Breast epithelium (tissue), 4 donors: ENCODE data around the gene CYP46A1. TPM values are rescaled to one million over a fixed set of nuclear protein-coding genes. Genes with fewer than 3 reads are reported as not detected.

Source experiments
- DNase-seq, 2 donors: peaks; one replicate each; pipeline ENCODE4 v3.0.0-alpha.2; 2019; ENCODE audit warnings: low spot score in 2 of 2
- H3K27ac ChIP-seq, 2 donors: fragments of 200-600 bp; sonication (generic) in 1 of 2; one replicate each; pipeline ENCODE4 v1.5.1; 2016 to 2019; ENCODE audit warnings: mild to moderate bottlenecking in 1 of 2
- H3K27me3 ChIP-seq, 2 donors: fragments of 200-600 bp; sonication (generic) in 1 of 2; one replicate each; pipeline versions ENCODE4 v1.5.1 to v1.6.0; 2017 to 2019; ENCODE audit warnings: control low read depth in 1 of 2, mild to moderate bottlenecking in 1 of 2
- H3K36me3 ChIP-seq: fragments of 200-600 bp; one replicate; pipeline ENCODE4 v1.5.1; 2019
- H3K4me1 ChIP-seq, 2 donors: fragments of 200-600 bp; sonication (generic); one replicate each; pipeline ENCODE4 v1.5.1; 2016 to 2019; ENCODE audit warnings: control low read depth in 1 of 2
- H3K4me3 ChIP-seq, 3 donors: fragments of 200-600 bp; sonication (generic); 1 replicate in 2 of 3; 2 replicates in 1 of 3; pipeline ENCODE4 v1.5.1; 2016 to 2019; ENCODE audit warnings: mild to moderate bottlenecking in 3 of 3, moderate library complexity in 2 of 3
- H3K9me3 ChIP-seq, 2 donors: fragments of 200-600 bp; sonication (generic) in 1 of 2; one replicate each; pipeline ENCODE4 v1.5.1; 2016 to 2019; ENCODE audit warnings: control low read depth in 1 of 2
- CTCF ChIP-seq, 3 donors: fragments of 450-650 bp; IDR thresholded peaks; one replicate each; pipeline ENCODE4 v1.5.1; 2016 to 2017; ENCODE audit warnings: antibody characterized with exemption in 3 of 3, mild to moderate bottlenecking in 3 of 3, moderate library complexity in 3 of 3
- POLR2A ChIP-seq: fragments of 450-650 bp; IDR thresholded peaks from one replicate; pipeline ENCODE4 v1.6.1; 2016; ENCODE audit warnings: antibody characterized with exemption, mild to moderate bottlenecking, moderate library complexity
- POLR2AphosphoS5 ChIP-seq, 3 donors: sonication (generic); formaldehyde crosslinking; IDR thresholded peaks; one replicate each; pipeline ENCODE4 v1.6.1; 2017; ENCODE audit warnings: antibody characterized with exemption in 3 of 3
- intact Hi-C: fragments of 100-400 bp; cut with DNase I; formaldehyde crosslinking; loops from one replicate; pipeline ENCODE4 v1.15.1; 2023; ENCODE audit warnings: low total_unique reads
- total RNA-seq, 3 donors: library from RNA; depleted of rRNA; stranded (reverse); fragments of >200 nt; gene quantifications; one replicate each; pipeline ENCODE4 v1.1.0, GENCODE V29; 2016

The CYP46A1 gene
- total RNA-seq, 3 donors from 2014 or later = 1.6 to 5.2 (median 2.6) TPM

GRCh38 chr14:99662846-99663245, 21.3 kb upstream of the CYP46A1 start:
- intact Hi-C loops = no loop called here
- H3K27ac ChIP-seq = no peak overlapping the region
- no peaks in the 10 kb centered on the region for H3K36me3 ChIP-seq
- no peak overlapping the region for H3K4me3 ChIP-seq
- no peaks in the 10 kb centered on the region for H3K9me3 ChIP-seq
- TF ChIP-seq CTCF (IDR thresholded peaks at IDR 0.05) (no peak), POLR2AphosphoS5 (IDR thresholded peaks at IDR 0.05) (no peak), POLR2A (no peak)
- H3K27me3 ChIP-seq = peaks cover 0 to 7% of the 10 kb centered on the region in 2 donors
- H3K4me1 ChIP-seq = no peaks in the 10 kb centered on the region
- no peak for DNase-seq

GRCh38 chr14:99663386-99664057, 20.6 kb upstream of the CYP46A1 start:
- Histone ChIP-seq H3K36me3 (no peaks in the 10 kb centered on the region), H3K27me3 (peaks cover 0 to 7% of the 10 kb centered on the region in 2 donors), H3K4me1 (no peaks in the 10 kb centered on the region), H3K4me3 (no peak overlapping the region), H3K9me3 (no peaks in the 10 kb centered on the region), H3K27ac (no peak overlapping the region)
- DNase-seq = no peak
- TF ChIP-seq POLR2A = no peak
- TF ChIP-seq CTCF (IDR thresholded peaks at IDR 0.05) = no peak
- no peak for TF ChIP-seq POLR2AphosphoS5 (IDR thresholded peaks at IDR 0.05)
- intact Hi-C loops = no loop called here

- Histone ChIP-seq H3K4me1 (no peaks in the 10 kb centered on the region), H3K4me3 (no peak overlapping the region), H3K27me3 (peaks cover 0 to 4% of the 10 kb centered on the region in 2 donors), H3K27ac (no peak overlapping the region), H3K9me3 (no peaks in the 10 kb centered on the region), H3K36me3 (no peaks in the 10 kb centered on the region)
- intact Hi-C loops = no loop called here
- DNase-seq = no peak
- TF ChIP-seq CTCF (IDR thresholded peaks at IDR 0.05) (no peak), POLR2A (no peak), POLR2AphosphoS5 (IDR thresholded peaks at IDR 0.05) (no peak)
Observed at GRCh38 chr14:99664058-99664936, 19.8 kb upstream of the CYP46A1 start.

- intact Hi-C loops = no loop called here
- DNase-seq = no peak
- H3K36me3 ChIP-seq = no peaks in the 10 kb centered on the region
- no peak overlapping the region for H3K27ac ChIP-seq
- no peak overlapping the region for H3K4me3 ChIP-seq
- no peak for TF ChIP-seq POLR2AphosphoS5 (IDR thresholded peaks at IDR 0.05)
- TF ChIP-seq CTCF (IDR thresholded peaks at IDR 0.05) = no peak
- no peak for TF ChIP-seq POLR2A
- H3K9me3 ChIP-seq = no peaks in the 10 kb centered on the region
- no peaks in the 10 kb centered on the region for H3K4me1 ChIP-seq
- H3K27me3 ChIP-seq = peaks cover 0 to 4% of the 10 kb centered on the region in 2 donors
Observed at GRCh38 chr14:99664937-99665273, 19.2 kb upstream of the CYP46A1 start.

- intact Hi-C loops = no loop called here
- no peaks in the 10 kb centered on the region for H3K27me3 ChIP-seq
- no peak overlapping the region for H3K27ac ChIP-seq
- no peak for TF ChIP-seq POLR2A
- TF ChIP-seq POLR2AphosphoS5 (IDR thresholded peaks at IDR 0.05) = no peak
- no peak for TF ChIP-seq CTCF (IDR thresholded peaks at IDR 0.05)
- no peaks in the 10 kb centered on the region for H3K36me3 ChIP-seq
- no peak overlapping the region for H3K4me3 ChIP-seq
- DNase-seq = no peak
- H3K9me3 ChIP-seq = no peaks in the 10 kb centered on the region
- H3K4me1 ChIP-seq = peaks cover 0 to under 1% of the 10 kb centered on the region in 2 donors
Observed at GRCh38 chr14:99666533-99666932, 17.6 kb upstream of the CYP46A1 start.
